Measurements from ENCODE around the gene HLA-A. TPM values are rescaled to one million over a fixed set of nuclear protein-coding genes. Genes with fewer than 3 reads are reported as not detected.
A peak's percentile ranks its signal among the peaks of the same experiment; 100 is the strongest.

Gene HLA-A
- total and polyA plus RNA-seq, 9 of the 15 experiments (the other 6 are each of a cell fraction or from before 2014, with no cell fraction given), result 0.46 to 3.3 TPM; not detected in 7

- TF ChIP-seq UBTF (IDR thresholded peaks at IDR 0.05; ENCODE audit: borderline replicate concordance in 1 of 2, low read depth in 2 of 2, low read length in 2 of 2), result no peak
- TF ChIP-seq ZNF707 (CRISPR knock-in tag; conservative IDR thresholded peaks at IDR 0.05), result no peak
- TF ChIP-seq FOXA3 (CRISPR knock-in tag; conservative IDR thresholded peaks at IDR 0.05 in 1 of 2, IDR thresholded peaks at IDR 0.05 in 1 of 2), result peak in 1 of 2 experiments; percentile 58; a peak in 2 of 4 replicates
- peak; percentile 74 for TF ChIP-seq ESRRA (IDR thresholded peaks at IDR 0.05; ENCODE audit: borderline replicate concordance, low read depth)
- no peak for TF ChIP-seq SREBF2 (CRISPR knock-in tag; IDR thresholded peaks at IDR 0.05)
- peak; percentile 97 for TF ChIP-seq SUPT5H (IDR thresholded peaks at IDR 0.05)
- no peak for TF ChIP-seq RUNX1 (IDR thresholded peaks at IDR 0.05; ENCODE audit: low read depth)
- TF ChIP-seq ZNF24 (IDR thresholded peaks at IDR 0.05), result no peak
- peak; percentile 67; the same call in 1 of the 2 replicates for TF ChIP-seq NFATC3 (IDR thresholded peaks at IDR 0.05)
- peak; percentile 96 for TF ChIP-seq POLR2AphosphoS5 (IDR thresholded peaks at IDR 0.05; ENCODE audit: control insufficient read depth, insufficient read depth, low read depth, low read length)
- TF ChIP-seq ZNF134 (CRISPR knock-in tag; conservative IDR thresholded peaks at IDR 0.05), result no peak
- no peak for TF ChIP-seq ZNF780A (CRISPR knock-in tag; IDR thresholded peaks at IDR 0.05)
- no peak for TF ChIP-seq CCAR2 (IDR thresholded peaks at IDR 0.05; ENCODE audit: low read depth, low read length)
- peak; percentile 27; the same call in 1 of the 2 replicates for TF ChIP-seq MGA (IDR thresholded peaks at IDR 0.05)
- TF ChIP-seq ZNF146 (CRISPR knock-in tag; IDR thresholded peaks at IDR 0.05; ENCODE audit: unreplicated experiment), result no peak
Observed at GRCh38 chr6:29964887-29965562, 22.7 kb downstream of the HLA-A start (continued).
